A673 (cell line): Measurements from ENCODE around the gene ALDH9A1. TPM values are rescaled to one million over a fixed set of nuclear protein-coding genes. Genes with fewer than 3 reads are reported as not detected.

Source experiments
- BruUV-seq: library from RNA; stranded (reverse); fragments of 400-500 nt; replicated peaks from 2 replicates; lab custom pipeline; 2021; lab: Mats Ljungman, UMichigan
- CTCF ChIA-PET: fragments of 300-600 bp; sonication (Branson Sonifier 250); formaldehyde crosslinking; loops from one replicate; lab custom pipeline; 2022; ENCODE audit warnings: antibody characterized with exemption; lab: Charles Lee
- POLR2A ChIA-PET: fragments of 300-600 bp; sonication (Branson Sonifier 250); formaldehyde crosslinking; loops from one replicate; lab custom pipeline; 2022; ENCODE audit warnings: antibody characterized with exemption; ENCODE audit not compliant: low non-redundant PET; lab: Charles Lee
- DNase-seq: peaks from one replicate; pipeline ENCODE4 v3.0.0-alpha.2; 2015; ENCODE audit warnings: low spot score
- H3K27ac ChIP-seq: fragments of 200-600 bp; sonication (generic); 2 replicates; pipeline ENCODE4 v1.5.1; 2016; ENCODE audit warnings: mixed run types, low read depth, mild to moderate bottlenecking, mixed read lengths, antibody characterized with exemption, low read length; ENCODE audit not compliant: poor library complexity, severe bottlenecking
- H3K27me3 ChIP-seq: fragments of 200-600 bp; sonication (generic); replicated peaks from 2 replicates; pipeline ENCODE4 v1.6.1; 2017; ENCODE audit warnings: mixed run types, low read depth, mild to moderate bottlenecking, mixed read lengths, antibody characterized with exemption, low read length; ENCODE audit not compliant: insufficient read depth, poor library complexity
- H3K36me3 ChIP-seq: fragments of 200-600 bp; sonication (generic); 2 replicates; pipeline ENCODE4 v1.6.1; 2016; ENCODE audit warnings: mixed run types, mild to moderate bottlenecking, mixed read lengths, antibody characterized with exemption, low read length; ENCODE audit not compliant: insufficient read depth, poor library complexity, severe bottlenecking
- H3K4me1 ChIP-seq: fragments of 200-600 bp; sonication (generic); 2 replicates; pipeline ENCODE4 v1.6.1; 2017; ENCODE audit warnings: mixed run types, mild to moderate bottlenecking, mixed read lengths, antibody characterized with exemption, low read length; ENCODE audit not compliant: insufficient read depth, poor library complexity, severe bottlenecking
- H3K4me3 ChIP-seq: fragments of 200-600 bp; sonication (generic); 2 replicates; pipeline ENCODE4 v1.5.1; 2016; ENCODE audit warnings: low read depth, mixed run types, mild to moderate bottlenecking, mixed read lengths, low read length; ENCODE audit not compliant: poor library complexity, severe bottlenecking
- H3K9me3 ChIP-seq: fragments of 200-600 bp; sonication (generic); 2 replicates; pipeline ENCODE4 v1.6.1; 2016; ENCODE audit warnings: mixed run types, low read depth, mild to moderate bottlenecking, mixed read lengths, antibody characterized with exemption, low read length; ENCODE audit not compliant: poor library complexity, severe bottlenecking
- EZH2 ChIP-seq: fragments of 200-600 bp; sonication (generic); IDR thresholded peaks from 2 replicates; pipeline ENCODE4 v1.6.1; 2017; ENCODE audit warnings: borderline replicate concordance, low read depth, mild to moderate bottlenecking, mixed read lengths, antibody characterized with exemption, low read length; ENCODE audit not compliant: poor library complexity, severe bottlenecking
- intact Hi-C: fragments of 100-400 bp; cut with micrococcal nuclease; formaldehyde crosslinking; loops from one replicate; pipeline ENCODE4 v1.10.0; 2022; ENCODE audit not compliant: unreplicated experiment
- total RNA-seq: library from RNA; stranded (reverse); gene quantifications from 2 replicates; pipeline ENCODE4 v1.2.3, GENCODE V29; 2021
- TF ChIP-seq, protein P1 (sequence below): fragments of 300-800, 200-600 bp; sonication (generic); conservative IDR thresholded peaks from 2 replicates; pipeline ENCODE4 v1.5.1; 2017; ENCODE audit warnings: low read depth, mild to moderate bottlenecking, antibody characterized with exemption, low read length, moderate library complexity, mixed read lengths

Gene ALDH9A1
- total RNA-seq, 1 experiment from 2014 or later: 83.0 TPM

DNA sequence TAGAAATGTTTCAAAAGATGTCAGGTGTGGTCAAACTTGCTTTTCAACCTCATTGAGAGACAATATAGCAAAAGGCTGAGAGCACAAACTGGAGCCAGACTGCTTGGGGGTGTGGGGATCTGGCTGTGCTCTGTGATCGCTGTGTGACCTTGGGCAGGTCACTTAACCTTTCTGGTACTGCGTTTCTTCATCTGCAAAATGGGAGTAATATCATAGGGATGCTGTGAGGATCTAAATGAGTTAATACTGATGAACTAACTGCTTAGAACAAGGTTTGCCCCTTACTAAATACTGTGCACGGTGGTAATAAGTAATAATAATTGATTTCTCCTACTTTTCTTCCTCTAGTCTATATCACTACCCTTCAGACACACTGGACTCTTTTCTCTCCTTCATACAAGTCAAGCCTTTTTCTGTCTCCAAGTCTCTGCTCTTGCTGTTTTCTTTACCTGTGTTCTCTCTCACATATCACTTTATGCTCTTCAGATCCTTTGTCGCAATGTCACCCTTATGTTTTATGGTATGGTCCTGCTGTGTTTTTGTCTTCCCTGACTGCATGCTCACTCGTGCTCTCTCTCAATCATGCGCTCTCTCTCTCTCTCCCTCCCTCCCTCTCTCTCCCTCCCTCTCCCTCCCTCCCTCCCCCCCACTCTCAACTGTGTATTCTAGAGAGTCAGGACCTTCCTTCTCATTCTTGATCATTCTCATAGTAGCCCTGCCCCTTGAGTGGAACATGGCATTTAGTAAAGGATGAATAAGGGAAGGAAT, 64.0 kb downstream of the ALDH9A1 start:
- ChIA-PET POLR2A (no interaction called here), CTCF (interaction anchor here (0.6 kb wide), 1 partner anchor 279 kb away, joined by 3 read pairs; no protein-coding TSS in a partner anchor)
- Histone ChIP-seq H3K27ac (no peak overlapping the region), H3K4me1 (peaks cover 43% of the 10 kb centered on the region), H3K9me3 (no peaks in the 10 kb centered on the region), H3K27me3 (no peaks in the 10 kb centered on the region), H3K36me3 (no peaks in the 10 kb centered on the region), H3K4me3 (peak overlapping the region; percentile 3)
- BruUV-seq: no TSS peak
- TF ChIP-seq, protein P1, sequence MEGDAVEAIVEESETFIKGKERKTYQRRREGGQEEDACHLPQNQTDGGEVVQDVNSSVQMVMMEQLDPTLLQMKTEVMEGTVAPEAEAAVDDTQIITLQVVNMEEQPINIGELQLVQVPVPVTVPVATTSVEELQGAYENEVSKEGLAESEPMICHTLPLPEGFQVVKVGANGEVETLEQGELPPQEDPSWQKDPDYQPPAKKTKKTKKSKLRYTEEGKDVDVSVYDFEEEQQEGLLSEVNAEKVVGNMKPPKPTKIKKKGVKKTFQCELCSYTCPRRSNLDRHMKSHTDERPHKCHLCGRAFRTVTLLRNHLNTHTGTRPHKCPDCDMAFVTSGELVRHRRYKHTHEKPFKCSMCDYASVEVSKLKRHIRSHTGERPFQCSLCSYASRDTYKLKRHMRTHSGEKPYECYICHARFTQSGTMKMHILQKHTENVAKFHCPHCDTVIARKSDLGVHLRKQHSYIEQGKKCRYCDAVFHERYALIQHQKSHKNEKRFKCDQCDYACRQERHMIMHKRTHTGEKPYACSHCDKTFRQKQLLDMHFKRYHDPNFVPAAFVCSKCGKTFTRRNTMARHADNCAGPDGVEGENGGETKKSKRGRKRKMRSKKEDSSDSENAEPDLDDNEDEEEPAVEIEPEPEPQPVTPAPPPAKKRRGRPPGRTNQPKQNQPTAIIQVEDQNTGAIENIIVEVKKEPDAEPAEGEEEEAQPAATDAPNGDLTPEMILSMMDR: no peak
- no peak for TF ChIP-seq EZH2
- no peak for DNase-seq
- intact Hi-C loops: loop anchor here (10.0 kb wide), 1 partner anchor 130 kb away; the partner anchor contains the start of gene TMCO1

DNA sequence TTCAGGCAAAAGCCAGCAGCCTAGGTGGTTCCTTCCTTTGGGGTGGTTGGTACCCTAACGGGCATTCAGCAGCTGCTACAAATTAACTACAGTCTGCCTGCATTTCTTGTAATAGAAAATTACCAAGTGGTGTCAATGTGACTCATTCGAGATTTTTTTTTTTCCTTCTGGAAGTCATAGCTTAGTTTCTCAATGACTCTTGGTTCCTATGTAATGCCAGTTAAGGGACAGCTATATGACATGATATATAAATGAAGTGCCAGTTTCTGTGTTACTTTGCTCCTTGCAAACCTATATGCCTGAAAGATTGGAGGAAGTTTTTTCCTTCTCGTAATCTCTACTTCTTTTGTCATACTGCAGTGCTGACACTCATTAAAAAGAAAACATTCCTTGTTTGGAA, 64.7 kb downstream of the ALDH9A1 start:
- TF ChIP-seq, protein P1: no peak
- TF ChIP-seq EZH2: no peak
- intact Hi-C loops: loop anchor here (2.0 to 10.0 kb wide), 2 partner anchors 63 to 131 kb away; partner anchors contain the start of gene TMCO1
- H3K4me1 ChIP-seq: peaks cover 43% of the 10 kb centered on the region
- no peaks in the 10 kb centered on the region for H3K36me3 ChIP-seq
- H3K27ac ChIP-seq: no peak overlapping the region
- POLR2A ChIA-PET: no interaction called here
- peak overlapping the region; percentile 3 for H3K4me3 ChIP-seq
- no peaks in the 10 kb centered on the region for H3K9me3 ChIP-seq
- CTCF ChIA-PET: interaction anchor here (0.6 kb wide), 1 partner anchor 280 kb away, joined by 3 read pairs; no protein-coding TSS in a partner anchor
- H3K27me3 ChIP-seq: no peaks in the 10 kb centered on the region
- peak; percentile 55 for DNase-seq
- no TSS peak for BruUV-seq

DNA sequence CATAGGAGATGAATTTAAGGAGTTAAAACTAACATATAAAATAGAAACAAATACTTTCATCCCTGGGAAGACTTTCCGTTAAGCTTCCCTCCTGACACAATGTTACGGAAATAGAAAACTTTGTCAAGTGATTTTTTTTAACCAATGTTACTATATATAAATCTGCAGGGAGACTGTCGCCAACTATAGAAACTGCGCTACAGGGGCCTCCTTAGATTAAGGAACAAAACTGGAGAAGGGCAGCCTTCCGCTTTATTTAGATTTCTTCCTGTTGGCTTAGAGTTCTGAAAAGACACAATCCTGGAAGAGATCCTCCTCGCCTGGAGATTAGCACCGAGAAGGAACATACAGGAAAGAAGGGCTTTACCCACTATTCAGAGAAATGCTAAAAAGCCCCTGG, 65.9 kb downstream of the ALDH9A1 start:
- H3K27ac ChIP-seq: peak overlapping the region; percentile 85

More for the DNA sequence above, 65.9 kb downstream of the ALDH9A1 start:
- TF ChIP-seq, protein P1: no peak
- TF ChIP-seq EZH2: no peak
- DNase-seq: peak; percentile 83
- no peaks in the 10 kb centered on the region for H3K27me3 ChIP-seq
- POLR2A ChIA-PET: interaction anchor here (0.6 kb wide), 1 partner anchor 269 kb away, joined by 8 read pairs; no protein-coding TSS in a partner anchor
- H3K36me3 ChIP-seq: no peaks in the 10 kb centered on the region
- intact Hi-C loops: loop anchor here (2.0 to 10.0 kb wide), 2 partner anchors 64 to 132 kb away; partner anchors contain the start of gene TMCO1
- BruUV-seq: no TSS peak
- CTCF ChIA-PET: no interaction called here
- peaks cover 38% of the 10 kb centered on the region for H3K4me1 ChIP-seq
- peak overlapping the region; percentile 76 for H3K4me3 ChIP-seq
- H3K9me3 ChIP-seq: no peaks in the 10 kb centered on the region
